GM19193 (cell line): ENCODE data around the gene CIBAR2.

Experiments used
- POLR2A ChIP-seq: IDR thresholded peaks from 4 replicates; pipeline ENCODE4 v1.6.1; 2011; ENCODE audit not compliant: insufficient read depth, insufficient read length; ENCODE audit errors: extremely low read depth

CIBAR2 gene

GRCh38 chr16:85125570-85126393, 13.5 kb upstream of the CIBAR2 start:
- TF ChIP-seq POLR2A = no peak

- TF ChIP-seq POLR2A = no peak
These were observed 12.5 kb upstream of the CIBAR2 start for GRCh38 chr16:85124636-85125346.

DNA sequence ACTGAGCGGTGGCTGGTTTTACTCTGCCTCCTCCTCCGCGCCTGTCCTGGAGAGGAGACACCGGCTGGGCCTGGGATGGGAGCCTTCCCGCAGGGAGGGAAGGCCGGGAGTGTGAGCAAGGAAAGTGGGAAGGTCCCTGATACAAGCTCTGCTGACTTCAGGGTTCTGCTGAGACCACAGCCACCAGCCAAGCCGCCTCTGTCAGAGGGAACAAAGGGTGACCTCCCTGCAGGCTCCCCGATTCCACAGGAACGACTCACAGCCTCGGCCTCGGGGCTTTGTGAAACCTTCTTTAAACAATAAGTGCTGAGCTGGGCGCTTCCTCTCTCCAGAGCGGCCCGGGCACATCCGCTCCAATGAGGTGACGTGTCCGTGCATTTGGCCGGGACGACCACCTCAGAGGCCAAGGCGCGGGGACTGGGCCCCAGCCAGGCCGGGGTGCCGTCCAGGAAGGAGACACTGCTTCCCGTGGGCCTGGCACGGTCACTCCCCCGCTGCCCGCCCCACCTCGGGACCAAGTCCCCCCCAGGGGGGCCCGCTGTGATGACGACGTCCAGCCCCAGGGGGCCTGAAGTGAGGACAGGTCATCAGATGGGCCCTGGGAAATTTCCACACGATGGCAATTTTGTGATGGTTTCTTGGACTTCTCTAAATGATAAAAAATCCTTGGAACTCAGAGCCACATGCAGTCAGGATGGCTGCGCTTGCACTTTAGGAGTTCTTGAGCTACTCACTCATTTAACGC, 11.8 kb upstream of the CIBAR2 start:
- no peak for TF ChIP-seq POLR2A

GRCh38 chr16:85120006-85120340, 7.7 kb upstream of the CIBAR2 start:
- TF ChIP-seq POLR2A = no peak

DNA sequence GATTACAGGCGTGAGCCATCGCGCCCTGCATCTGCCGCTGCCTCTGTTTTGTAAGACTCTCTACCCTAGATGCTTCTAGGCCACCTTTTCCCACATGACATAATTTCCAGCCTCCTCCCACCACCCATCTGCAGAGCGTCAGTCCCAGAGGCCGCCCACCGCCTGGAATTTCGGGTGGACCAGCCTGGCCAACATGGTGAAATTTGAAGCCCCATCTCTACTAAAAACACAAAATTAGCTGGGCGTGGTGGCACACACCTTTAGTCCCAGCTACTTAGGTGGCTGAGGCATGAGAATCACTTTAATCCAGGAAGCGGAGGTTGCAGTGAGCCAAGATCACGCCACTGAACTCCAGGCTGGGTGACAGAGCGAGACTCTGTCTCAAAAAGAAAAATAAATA, 5.1 kb upstream of the CIBAR2 start:
- no peak for TF ChIP-seq POLR2A

GRCh38 chr16:85114909-85115567, 2.8 kb upstream of the CIBAR2 start:
- no peak for TF ChIP-seq POLR2A

GRCh38 chr16:85113913-85114312, 1.6 kb upstream of the CIBAR2 start:
- no peak for TF ChIP-seq POLR2A

- no peak for TF ChIP-seq POLR2A
These were observed 979 bp upstream of the CIBAR2 start for GRCh38 chr16:85113168-85113733.

GRCh38 chr16:85111184-85111583, 1.1 kb downstream of the CIBAR2 start:
- no peak for TF ChIP-seq POLR2A

DNA sequence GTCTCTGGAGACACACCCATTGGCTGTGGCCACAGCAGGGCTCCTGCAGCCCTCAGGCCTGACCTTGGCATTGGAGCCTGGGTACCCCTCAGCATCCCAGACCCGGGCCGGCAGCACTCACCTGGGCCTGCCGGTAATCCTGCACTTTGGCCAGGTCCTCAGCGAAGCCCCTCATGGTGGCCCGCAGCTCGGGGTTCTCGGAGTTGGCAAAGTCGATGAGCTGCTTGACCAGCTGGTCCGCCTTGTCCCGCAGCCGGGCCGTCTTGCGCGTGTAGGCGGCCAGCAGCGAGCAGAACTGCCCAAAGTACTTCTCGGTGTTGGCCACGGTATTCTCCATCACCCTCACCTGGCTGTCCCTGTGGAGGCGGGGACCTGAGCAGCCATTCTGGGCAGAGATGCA, 2.2 kb downstream of the CIBAR2 start:
- TF ChIP-seq POLR2A = no peak

GRCh38 chr16:85107532-85107931, 4.7 kb downstream of the CIBAR2 start:
- no peak for TF ChIP-seq POLR2A

DNA sequence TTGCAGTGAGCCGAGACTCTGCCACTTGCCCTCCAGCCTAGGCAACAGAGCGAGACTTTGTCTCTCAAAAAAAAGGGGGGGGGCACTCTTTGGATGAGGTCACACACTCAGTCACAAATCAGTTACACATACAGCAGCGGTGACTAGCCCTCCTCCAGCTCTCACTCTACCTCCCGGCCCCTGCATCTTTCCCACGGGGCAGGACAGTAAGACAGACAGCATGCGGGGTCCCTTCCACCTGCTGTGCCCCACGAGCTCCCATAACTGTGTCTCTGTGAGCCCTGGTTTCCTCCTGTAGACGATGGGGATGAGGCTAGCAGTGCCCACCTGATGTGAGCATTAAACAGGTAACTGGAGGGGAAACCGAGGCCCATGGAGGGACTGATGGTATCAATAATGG, 5.2 kb downstream of the CIBAR2 start:
- no peak for TF ChIP-seq POLR2A

- no peak for TF ChIP-seq POLR2A
These were observed 6.8 kb downstream of the CIBAR2 start for GRCh38 chr16:85105475-85105874.

DNA sequence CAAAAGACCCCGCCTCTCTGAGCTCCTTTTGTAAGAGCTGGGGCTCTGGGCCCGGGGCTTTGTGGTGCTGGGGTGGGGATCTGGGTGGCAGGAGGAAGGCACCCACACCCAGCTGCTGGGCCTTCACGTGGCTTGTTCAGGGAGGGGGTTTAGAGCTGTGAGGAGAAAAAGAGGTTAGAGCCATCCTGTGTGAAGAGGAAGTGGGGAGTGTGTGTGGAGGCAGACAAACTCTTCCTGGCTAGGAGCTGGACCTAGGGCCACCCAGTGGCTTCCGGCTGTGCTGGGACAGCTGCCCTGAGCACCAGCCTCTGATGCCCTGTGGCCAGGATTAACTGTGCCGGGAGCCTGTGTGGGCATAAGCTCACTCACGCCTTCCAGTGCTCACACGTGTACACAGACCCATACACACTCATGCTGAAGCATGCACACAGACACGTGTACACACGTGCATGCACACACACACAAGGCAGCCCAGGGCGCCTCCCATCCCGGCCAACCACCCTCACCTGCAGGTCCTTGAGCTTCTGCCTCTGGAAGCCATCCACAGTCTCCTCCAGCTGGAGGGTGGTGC, 7.4 kb downstream of the CIBAR2 start:
- TF ChIP-seq POLR2A = no peak
